ENCODE data around the gene ITGAD. TPM values are rescaled to one million over a fixed set of nuclear protein-coding genes. Genes with fewer than 3 reads are reported as not detected.

The ITGAD gene
- total RNA-seq, 4 donors from 2014 or later, result 0.19 TPM; not detected in 3

DNA sequence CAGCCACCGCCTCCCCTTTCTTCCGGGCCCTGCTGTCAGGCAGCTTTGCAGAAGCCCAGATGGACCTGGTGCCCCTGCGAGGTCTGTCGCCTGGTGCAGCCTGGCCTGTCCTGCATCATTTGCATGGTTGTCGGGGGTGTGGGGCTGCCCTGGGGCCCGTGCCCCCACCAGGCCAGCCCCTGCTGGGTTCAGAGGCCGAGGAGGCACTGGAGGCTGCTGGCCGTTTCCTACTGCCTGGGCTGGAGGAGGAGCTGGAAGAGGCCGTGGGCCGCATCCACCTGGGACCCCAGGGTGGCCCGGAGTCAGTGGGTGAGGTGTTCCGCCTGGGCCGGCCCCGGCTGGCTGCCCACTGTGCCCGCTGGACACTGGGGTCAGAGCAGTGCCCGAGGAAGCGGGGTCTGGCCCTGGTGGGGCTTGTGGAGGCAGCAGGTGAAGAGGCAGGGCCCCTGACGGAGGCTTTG, 73.3 kb downstream of the ITGAD start:
- DNase-seq, result no peak
- Histone ChIP-seq H3K36me3 (peaks cover 27 to 61% (median 37%) of the 10 kb centered on the region in 3 donors), H3K27me3 (no peaks in the 10 kb centered on the region), H3K9me3 (no peaks in the 10 kb centered on the region), H3K4me1 (peaks cover 0 to 9% (median 6%) of the 10 kb centered on the region in 3 donors), H3K27ac (no peak overlapping the region), H3K4me3 (no peak overlapping the region)
- WGBS, 2 donors, result 92 to 94% methylated on average over 2 to 3 of the region's 18 CpGs
- intact Hi-C loops (cut with DNase I), result no loop called here
- TF ChIP-seq CTCF (IDR thresholded peaks at IDR 0.05), result no peak
- no peak for TF ChIP-seq POLR2A (IDR thresholded peaks at IDR 0.05)

DNA sequence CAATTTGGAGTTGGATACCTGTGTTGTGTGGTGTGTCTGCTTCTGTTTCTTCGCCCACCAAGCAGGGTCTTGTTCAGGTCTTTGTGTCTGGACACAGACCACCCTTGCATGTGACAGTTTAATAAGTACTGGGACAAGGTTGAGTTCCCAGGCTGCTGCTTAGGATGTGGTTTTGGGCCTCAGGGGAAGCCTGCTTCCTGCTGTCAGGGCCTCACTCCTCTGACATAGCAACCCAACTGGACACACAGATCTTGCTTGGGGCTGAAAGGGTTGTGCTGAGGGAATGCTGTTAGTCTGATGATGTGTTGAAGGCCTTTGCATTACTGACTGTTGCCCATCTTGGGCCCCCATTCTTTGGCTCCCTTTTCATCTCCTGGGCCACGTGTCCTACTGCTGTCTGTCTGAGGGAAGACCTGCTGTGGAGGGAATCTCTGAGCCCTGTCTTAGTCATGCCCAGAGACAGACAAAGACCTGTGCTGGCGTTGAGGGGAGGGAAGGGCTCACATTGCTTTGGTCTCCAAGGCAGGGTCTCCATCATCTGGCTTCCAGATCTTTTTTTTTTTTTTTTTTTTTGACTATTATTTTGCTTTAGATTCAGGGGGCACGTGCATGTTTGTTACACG, 74.1 kb downstream of the ITGAD start:
- WGBS, 2 donors, result 75 to 80% methylated on average over 2 to 5 of the region's 5 CpGs
- H3K27ac ChIP-seq, result no peak overlapping the region

GRCh38 chr16:31467858-31468257, 74.7 kb downstream of the ITGAD start:
- peaks cover 6 to 23% (median 9%) of the 10 kb centered on the region in 3 donors for H3K4me1 ChIP-seq
- no peak overlapping the region for H3K27ac ChIP-seq
- no peak overlapping the region for H3K4me3 ChIP-seq
- TF ChIP-seq POLR2A (IDR thresholded peaks at IDR 0.05) (no peak), CTCF (IDR thresholded peaks at IDR 0.05) (no peak)
- H3K36me3 ChIP-seq, result peaks cover 23 to 47% (median 26%) of the 10 kb centered on the region in 3 donors
- WGBS, 2 donors, result 91 to 92% methylated on average over 5 of the region's 5 CpGs
- no peak for DNase-seq
- peaks cover 0 to 3% (median 0%) of the 10 kb centered on the region in 4 donors for H3K27me3 ChIP-seq
- no peaks in the 10 kb centered on the region for H3K9me3 ChIP-seq
- intact Hi-C loops (cut with DNase I), result no loop called here

More for the DNA sequence above, 74.1 kb downstream of the ITGAD start:
- peaks cover 24 to 53% (median 32%) of the 10 kb centered on the region in 3 donors for H3K36me3 ChIP-seq
- H3K27me3 ChIP-seq, result peaks cover 0 to 3% (median 0%) of the 10 kb centered on the region in 4 donors
- H3K4me1 ChIP-seq, result peaks cover 0 to 17% (median 9%) of the 10 kb centered on the region in 3 donors
- no peak overlapping the region for H3K4me3 ChIP-seq
- no peaks in the 10 kb centered on the region for H3K9me3 ChIP-seq
- intact Hi-C loops (cut with DNase I), result no loop called here
- DNase-seq, result no peak
- TF ChIP-seq POLR2A (IDR thresholded peaks at IDR 0.05) (no peak), CTCF (IDR thresholded peaks at IDR 0.05) (no peak)

GRCh38 chr16:31470615-31471014, 77.5 kb downstream of the ITGAD start:
- 80 to 85% methylated on average over 3 of the region's 3 CpGs for WGBS, 2 donors
- H3K9me3 ChIP-seq, result no peaks in the 10 kb centered on the region
- no peak overlapping the region for H3K4me3 ChIP-seq
- intact Hi-C loops (cut with DNase I), result no loop called here
- TF ChIP-seq CTCF (IDR thresholded peaks at IDR 0.05), result no peak
- TF ChIP-seq POLR2A (IDR thresholded peaks at IDR 0.05), result no peak
- H3K27ac ChIP-seq, result peak overlapping the region in 3 of 4 donors; percentile 83 to 94 (median 90)
- H3K27me3 ChIP-seq, result peaks cover 0 to 3% (median 0%) of the 10 kb centered on the region in 4 donors
- H3K4me1 ChIP-seq, result peaks cover 8 to 49% (median 15%) of the 10 kb centered on the region in 3 donors
- peaks cover 8 to 41% (median 12%) of the 10 kb centered on the region in 3 donors for H3K36me3 ChIP-seq
- no peak for DNase-seq

DNA sequence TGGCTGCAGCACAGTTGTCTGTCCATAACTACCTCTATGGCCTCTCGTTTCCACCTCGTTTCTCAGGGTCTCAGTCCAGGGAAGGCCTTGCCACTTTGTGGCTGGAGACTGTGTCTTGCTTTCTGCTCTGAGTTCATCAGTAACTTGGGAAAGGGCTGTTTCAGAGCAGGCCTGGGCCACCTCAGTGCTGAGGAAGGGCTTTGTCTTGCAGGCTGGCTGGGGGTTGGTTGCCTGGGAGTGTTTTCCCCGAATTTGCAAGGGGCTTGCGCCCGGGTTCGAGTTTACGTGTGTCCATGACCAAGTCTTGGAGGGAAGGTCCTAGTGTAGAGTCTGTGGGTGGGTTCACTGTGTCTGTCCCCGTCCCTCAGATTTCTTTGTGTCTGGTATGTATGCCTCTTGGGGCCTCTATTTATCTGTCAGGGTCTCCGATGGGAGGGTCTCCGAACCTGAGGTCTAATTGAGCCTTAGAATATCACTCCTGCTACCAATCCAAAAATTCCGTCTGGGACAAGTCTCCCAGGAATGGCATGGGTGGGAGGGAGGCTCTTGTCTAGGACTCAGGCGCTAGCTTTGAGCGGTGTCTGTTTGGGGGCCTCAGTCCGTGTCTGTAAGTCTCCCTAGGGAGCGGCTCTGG, 78.2 kb downstream of the ITGAD start:
- Histone ChIP-seq H3K4me3 (peak overlapping the region; percentile 42 to 82 (median 64)), H3K36me3 (peaks cover under 1 to 41% (median 5%) of the 10 kb centered on the region in 3 donors), H3K27ac (peak overlapping the region; percentile 80 to 94 (median 86)), H3K27me3 (peaks cover 0 to 7% (median 0%) of the 10 kb centered on the region in 4 donors), H3K4me1 (peaks cover 16 to 57% (median 22%) of the 10 kb centered on the region in 3 donors), H3K9me3 (no peaks in the 10 kb centered on the region)
- TF ChIP-seq POLR2A (IDR thresholded peaks at IDR 0.05) (no peak), CTCF (IDR thresholded peaks at IDR 0.05) (no peak)
- DNase-seq, result no peak
- intact Hi-C loops (cut with DNase I), result no loop called here
- 47 to 67% methylated on average over 10 to 14 of the region's 15 CpGs for WGBS, 2 donors

Measured in esophagus squamous epithelium (tissue), 5 donors.